NB4 (cell line): ENCODE measurements around the gene C4BPA.

ENCODE experiments used
- MYC ChIP-seq: IDR thresholded peaks from 2 replicates; pipeline ENCODE4 v1.6.1; 2011; ENCODE audit warnings: low read depth, low read length
- POLR2A ChIP-seq: IDR thresholded peaks from 2 replicates; pipeline ENCODE4 v1.6.1; 2011; ENCODE audit warnings: mild to moderate bottlenecking; ENCODE audit not compliant: insufficient read length; ENCODE audit errors: extremely low read depth
- TF ChIP-seq, protein P1 (sequence below): IDR thresholded peaks from one replicate; pipeline ENCODE4 v1.5.1; 2012; ENCODE audit warnings: low read depth, low read length

- TF ChIP-seq POLR2A (no peak), MYC (no peak)
- TF ChIP-seq, protein P1, sequence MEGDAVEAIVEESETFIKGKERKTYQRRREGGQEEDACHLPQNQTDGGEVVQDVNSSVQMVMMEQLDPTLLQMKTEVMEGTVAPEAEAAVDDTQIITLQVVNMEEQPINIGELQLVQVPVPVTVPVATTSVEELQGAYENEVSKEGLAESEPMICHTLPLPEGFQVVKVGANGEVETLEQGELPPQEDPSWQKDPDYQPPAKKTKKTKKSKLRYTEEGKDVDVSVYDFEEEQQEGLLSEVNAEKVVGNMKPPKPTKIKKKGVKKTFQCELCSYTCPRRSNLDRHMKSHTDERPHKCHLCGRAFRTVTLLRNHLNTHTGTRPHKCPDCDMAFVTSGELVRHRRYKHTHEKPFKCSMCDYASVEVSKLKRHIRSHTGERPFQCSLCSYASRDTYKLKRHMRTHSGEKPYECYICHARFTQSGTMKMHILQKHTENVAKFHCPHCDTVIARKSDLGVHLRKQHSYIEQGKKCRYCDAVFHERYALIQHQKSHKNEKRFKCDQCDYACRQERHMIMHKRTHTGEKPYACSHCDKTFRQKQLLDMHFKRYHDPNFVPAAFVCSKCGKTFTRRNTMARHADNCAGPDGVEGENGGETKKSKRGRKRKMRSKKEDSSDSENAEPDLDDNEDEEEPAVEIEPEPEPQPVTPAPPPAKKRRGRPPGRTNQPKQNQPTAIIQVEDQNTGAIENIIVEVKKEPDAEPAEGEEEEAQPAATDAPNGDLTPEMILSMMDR, result no peak
These were observed 45.8 kb upstream of the C4BPA start for GRCh38 chr1:207058252-207058651.
